Measurements from ENCODE around the gene RPP25L.

Gene RPP25L

GRCh38 chr9:34568774-34569173, 43.1 kb downstream of the RPP25L start:
- no peak for DNase-seq (ENCODE audit: low read depth in 2 of 2)

GRCh38 chr9:34568133-34568532, 43.8 kb downstream of the RPP25L start:
- no peak for DNase-seq (ENCODE audit: low read depth in 2 of 2)

GRCh38 chr9:34566972-34567371, 44.9 kb downstream of the RPP25L start:
- DNase-seq (ENCODE audit: low read depth in 2 of 2), result no peak

- DNase-seq (ENCODE audit: low read depth in 2 of 2), result no peak
Observed at GRCh38 chr9:34566322-34566721, 45.6 kb downstream of the RPP25L start.

- no peak for DNase-seq (ENCODE audit: low read depth in 2 of 2)
Observed at GRCh38 chr9:34565856-34566255, 46.0 kb downstream of the RPP25L start.

- no peak for DNase-seq (ENCODE audit: low read depth in 2 of 2)
Observed at GRCh38 chr9:34564617-34565016, 47.3 kb downstream of the RPP25L start.

GRCh38 chr9:34563262-34563661, 48.6 kb downstream of the RPP25L start:
- DNase-seq (ENCODE audit: low read depth in 2 of 2), result no peak

GRCh38 chr9:34562135-34562745, 49.7 kb downstream of the RPP25L start:
- peak in 1 of 2 experiments; percentile 40 for DNase-seq (ENCODE audit: low read depth in 2 of 2)

- DNase-seq (ENCODE audit: low read depth in 2 of 2), result no peak
Observed at GRCh38 chr9:34560599-34561214, 51.2 kb downstream of the RPP25L start.
